GM13976 (cell line): ENCODE results near the gene PHF19.

Experiments
- DNase-seq: peaks from one replicate; pipeline ENCODE4 v3.0.0; 2012; ENCODE audit warnings: low spot score
- CTCF ChIP-seq: IDR thresholded peaks from 2 replicates; pipeline ENCODE4 v1.5.1; 2012; ENCODE audit warnings: borderline replicate concordance, mild to moderate bottlenecking; ENCODE audit not compliant: insufficient read depth; ENCODE audit errors: extremely low read depth, missing control alignments, control extremely low read depth
- in situ Hi-C: fragments of 300-500 bp; cut with MboI; formaldehyde crosslinking; loops from one replicate; pipeline ENCODE4 v1.12.0; 2022; ENCODE audit warnings: low sequenced_read_pairs, mixed read lengths, inconsistent platforms; ENCODE audit not compliant: unreplicated experiment

Gene PHF19

GRCh38 chr9:120904061-120904977, 27.3 kb upstream of the PHF19 start:
- TF ChIP-seq CTCF = no peak
- no peak for DNase-seq
- in situ Hi-C loops = no loop called here

- in situ Hi-C loops = no loop called here
- DNase-seq = no peak
- TF ChIP-seq CTCF = no peak
Measured at GRCh38 chr9:120902569-120903535, 25.9 kb upstream of the PHF19 start.

GRCh38 chr9:120901755-120902568, 25.0 kb upstream of the PHF19 start:
- DNase-seq = no peak
- in situ Hi-C loops = no loop called here
- no peak for TF ChIP-seq CTCF

- TF ChIP-seq CTCF = no peak
- in situ Hi-C loops = no loop called here
- no peak for DNase-seq
Measured at GRCh38 chr9:120900824-120901223, 23.8 kb upstream of the PHF19 start.

GRCh38 chr9:120899490-120900068, 22.6 kb upstream of the PHF19 start:
- DNase-seq = no peak
- no peak for TF ChIP-seq CTCF
- in situ Hi-C loops = no loop called here
